Measurements from ENCODE around the gene FAM43A.

The FAM43A gene

GRCh38 chr3:194675081-194675640 lies 10.5 kb upstream of the FAM43A start:
- no peak for DNase-seq (ENCODE audit: low spot score)

GRCh38 chr3:194675680-194676079 lies 10.0 kb upstream of the FAM43A start:
- DNase-seq (ENCODE audit: low spot score), result no peak

GRCh38 chr3:194676471-194676870 lies 9.2 kb upstream of the FAM43A start:
- no peak for DNase-seq (ENCODE audit: low spot score)

- DNase-seq (ENCODE audit: low spot score), result no peak
These were observed 4.6 kb upstream of the FAM43A start for GRCh38 chr3:194680888-194681615.

- DNase-seq (ENCODE audit: low spot score), result no peak
These were observed 3.4 kb upstream of the FAM43A start for GRCh38 chr3:194682189-194682693.

GRCh38 chr3:194682694-194683310 lies 2.9 kb upstream of the FAM43A start:
- DNase-seq (ENCODE audit: low spot score), result peak; percentile 83

GRCh38 chr3:194683380-194683779 lies 2.3 kb upstream of the FAM43A start:
- DNase-seq (ENCODE audit: low spot score), result no peak

- DNase-seq (ENCODE audit: low spot score), result no peak
These were observed 492 bp upstream of the FAM43A start for GRCh38 chr3:194685065-194685717.

GRCh38 chr3:194686414-194686815 lies 732 bp downstream of the FAM43A start:
- no peak for DNase-seq (ENCODE audit: low spot score)

GRCh38 chr3:194686816-194687637 lies 1.3 kb downstream of the FAM43A start:
- peak; percentile 61 for DNase-seq (ENCODE audit: low spot score)

- DNase-seq (ENCODE audit: low spot score), result peak; percentile 62
These were observed 2.0 kb downstream of the FAM43A start for GRCh38 chr3:194687638-194688199.

GRCh38 chr3:194688200-194688740 lies 2.6 kb downstream of the FAM43A start:
- DNase-seq (ENCODE audit: low spot score), result no peak

- no peak for DNase-seq (ENCODE audit: low spot score)
These were observed 3.3 kb downstream of the FAM43A start for GRCh38 chr3:194688946-194689345.

- DNase-seq (ENCODE audit: low spot score), result no peak
These were observed 3.8 kb downstream of the FAM43A start for GRCh38 chr3:194689493-194689944.

- no peak for DNase-seq (ENCODE audit: low spot score)
These were observed 5.1 kb downstream of the FAM43A start for GRCh38 chr3:194690501-194691372.

- peak; percentile 89 for DNase-seq (ENCODE audit: low spot score)
These were observed 6.0 kb downstream of the FAM43A start for GRCh38 chr3:194691481-194692283.

GRCh38 chr3:194696702-194697101 lies 11.0 kb downstream of the FAM43A start:
- no peak for DNase-seq (ENCODE audit: low spot score)

GRCh38 chr3:194702545-194702944 lies 16.9 kb downstream of the FAM43A start:
- DNase-seq (ENCODE audit: low spot score), result no peak

GRCh38 chr3:194705227-194705626 lies 19.5 kb downstream of the FAM43A start:
- no peak for DNase-seq (ENCODE audit: low spot score)
